ENCODE data around the gene HRH2. TPM values are rescaled to one million over a fixed set of nuclear protein-coding genes. Genes with fewer than 3 reads are reported as not detected.

HRH2 gene
- polyA plus RNA-seq, 1 donor, result 0.90 TPM

GRCh38 chr5:175675873-175676272 is 18.0 kb downstream of the HRH2 start:
- DNase-seq (ENCODE audit: low read depth), result no peak

GRCh38 chr5:175677571-175677970 is 19.7 kb downstream of the HRH2 start:
- DNase-seq (ENCODE audit: low read depth), result no peak

GRCh38 chr5:175678074-175678473 is 20.2 kb downstream of the HRH2 start:
- DNase-seq (ENCODE audit: low read depth), result no peak

- no peak for DNase-seq (ENCODE audit: low read depth)
Observed at GRCh38 chr5:175679411-175679810, 21.5 kb downstream of the HRH2 start.

GRCh38 chr5:175680020-175680419 is 22.1 kb downstream of the HRH2 start:
- no peak for DNase-seq (ENCODE audit: low read depth)

- DNase-seq (ENCODE audit: low read depth), result no peak
Observed at GRCh38 chr5:175680463-175680862, 22.6 kb downstream of the HRH2 start.

- DNase-seq (ENCODE audit: low read depth), result no peak
Observed at GRCh38 chr5:175681045-175681967, 23.4 kb downstream of the HRH2 start.

- DNase-seq (ENCODE audit: low read depth), result no peak
Observed at GRCh38 chr5:175681968-175682340, 24.1 kb downstream of the HRH2 start.

- DNase-seq (ENCODE audit: low read depth), result no peak
Observed at GRCh38 chr5:175682664-175683063, 24.8 kb downstream of the HRH2 start.

- DNase-seq (ENCODE audit: low read depth), result no peak
Observed at GRCh38 chr5:175683231-175683630, 25.4 kb downstream of the HRH2 start.

- no peak for DNase-seq (ENCODE audit: low read depth)
Observed at GRCh38 chr5:175683921-175684320, 26.1 kb downstream of the HRH2 start.

- no peak for DNase-seq (ENCODE audit: low read depth)
Observed at GRCh38 chr5:175684931-175685330, 27.1 kb downstream of the HRH2 start.

GRCh38 chr5:175685701-175686350 is 28.0 kb downstream of the HRH2 start:
- DNase-seq (ENCODE audit: low read depth), result no peak

- DNase-seq (ENCODE audit: low read depth), result no peak
Observed at GRCh38 chr5:175686396-175686795, 28.5 kb downstream of the HRH2 start.

GRCh38 chr5:175686826-175687225 is 29.0 kb downstream of the HRH2 start:
- no peak for DNase-seq (ENCODE audit: low read depth)

- DNase-seq (ENCODE audit: low read depth), result no peak
Observed at GRCh38 chr5:175687231-175687701, 29.4 kb downstream of the HRH2 start.

GRCh38 chr5:175688352-175689146 is 30.7 kb downstream of the HRH2 start:
- DNase-seq (ENCODE audit: low read depth), result no peak

GRCh38 chr5:175689147-175689991 is 31.5 kb downstream of the HRH2 start:
- DNase-seq (ENCODE audit: low read depth), result no peak

- no peak for DNase-seq (ENCODE audit: low read depth)
Observed at GRCh38 chr5:175690025-175690424, 32.2 kb downstream of the HRH2 start.

GRCh38 chr5:175690586-175690985 is 32.7 kb downstream of the HRH2 start:
- DNase-seq (ENCODE audit: low read depth), result no peak

- no peak for DNase-seq (ENCODE audit: low read depth)
Observed at GRCh38 chr5:175691761-175692160, 33.9 kb downstream of the HRH2 start.

Data from forelimb muscle (tissue), 1 donor.